K562 (cell line): ENCODE data around the gene CEP43. TPM values are rescaled to one million over a fixed set of nuclear protein-coding genes. Genes with fewer than 3 reads are reported as not detected.
A peak's percentile ranks its signal among the peaks of the same experiment; 100 is the strongest.

ENCODE experiments used
- ARID4B ChIP-seq: sonication (generic); formaldehyde crosslinking; IDR thresholded peaks from 2 replicates; pipeline ENCODE4 v1.8.0; 2022; ENCODE audit warnings: mild to moderate bottlenecking, missing genetic modification reagents
- CHD2 ChIP-seq: IDR thresholded peaks from 2 replicates; pipeline ENCODE4 v1.6.1; 2011; ENCODE audit warnings: low read depth, low read length
- E2F4 ChIP-seq: sonication (generic); formaldehyde crosslinking; IDR thresholded peaks from 2 replicates; pipeline ENCODE4 v1.8.0; 2022; ENCODE audit warnings: mild to moderate bottlenecking, low read depth, missing genetic modification reagents
- HCFC1 ChIP-seq: IDR thresholded peaks from 2 replicates; pipeline ENCODE4 v1.6.1; 2012; ENCODE audit warnings: low read depth, low read length, improper control_type of control experiment
- HNRNPL ChIP-seq: fragments of 200-400 bp; formaldehyde crosslinking; IDR thresholded peaks from 2 replicates; pipeline ENCODE4 v1.6.1; 2017; ENCODE audit warnings: low read depth, mild to moderate bottlenecking, low read length
- JUNB ChIP-seq: fragments of 450-650 bp; formaldehyde crosslinking; conservative IDR thresholded peaks from 2 replicates; pipeline ENCODE4 v1.4.0; 2020; ENCODE audit warnings: mild to moderate bottlenecking
- KDM5B ChIP-seq: fragments of 200-600 bp; sonication (generic); IDR thresholded peaks from 2 replicates; pipeline ENCODE4 v1.6.1; 2012; ENCODE audit warnings: low read depth, mild to moderate bottlenecking, moderate library complexity, low read length, control low read depth, inconsistent platforms; ENCODE audit not compliant: insufficient replicate concordance
- KLF13 ChIP-seq: fragments of 450-650 bp; IDR thresholded peaks from 2 replicates; pipeline ENCODE4 v1.6.1; 2016; ENCODE audit warnings: missing genetic modification characterization, low read depth, mild to moderate bottlenecking, missing compliant biosample characterization, moderate library complexity, borderline replicate concordance
- NFE2 ChIP-seq: IDR thresholded peaks from 2 replicates; pipeline ENCODE4 v1.6.1; 2014; ENCODE audit warnings: antibody characterized with exemption, low read depth
- NFIC ChIP-seq: fragments of 450-650 bp; IDR thresholded peaks from 2 replicates; pipeline ENCODE4 v1.6.1; 2017; ENCODE audit warnings: mild to moderate bottlenecking, inconsistent platforms
- NFIX ChIP-seq: fragments of 250-450 bp; sonication (Bioruptor Pico); IDR thresholded peaks from 2 replicates; pipeline ENCODE4 v1.4.0; 2020; ENCODE audit warnings: low read depth, mild to moderate bottlenecking, moderate library complexity
- PYGO2 ChIP-seq: fragments of 450-650 bp; IDR thresholded peaks from 2 replicates; pipeline ENCODE4 v1.6.1; 2016; ENCODE audit warnings: mild to moderate bottlenecking, missing genetic modification characterization, moderate library complexity, missing compliant biosample characterization
- SIRT6 ChIP-seq: IDR thresholded peaks from one replicate; pipeline ENCODE4 v1.6.1; 2012; ENCODE audit warnings: low read depth, mild to moderate bottlenecking, control low read depth, inconsistent platforms, low read length, moderate library complexity
- SMAD1 ChIP-seq: fragments of 150-350 bp; IDR thresholded peaks from 2 replicates; pipeline ENCODE4 v1.6.1; 2014; ENCODE audit warnings: low read length, low read depth; ENCODE audit not compliant: partially characterized antibody
- SREBF1 ChIP-seq: fragments of 150-350 bp; IDR thresholded peaks from 2 replicates; pipeline ENCODE4 v1.6.1; 2014; ENCODE audit warnings: antibody characterized with exemption, low read depth, low read length, borderline replicate concordance
- ZNF217 ChIP-seq: sonication (generic); formaldehyde crosslinking; IDR thresholded peaks from 2 replicates; pipeline ENCODE4 v1.8.0; 2022; ENCODE audit warnings: mild to moderate bottlenecking, missing genetic modification reagents
- ZNF232 ChIP-seq: sonication (generic); formaldehyde crosslinking; IDR thresholded peaks from 2 replicates; pipeline ENCODE4 v1.8.0; 2022; ENCODE audit warnings: mild to moderate bottlenecking, missing genetic modification reagents
- ZNF354B ChIP-seq: fragments of 250-450 bp; sonication (Bioruptor Pico); IDR thresholded peaks from 2 replicates; pipeline ENCODE4 v1.4.0; 2020
- ZNF764 ChIP-seq: fragments of 250-450 bp; sonication (Bioruptor Pico); IDR thresholded peaks from 2 replicates; pipeline ENCODE4 v1.4.0; 2020; ENCODE audit warnings: low read depth, mild to moderate bottlenecking, moderate library complexity
- polyA plus RNA-seq, 8 experiments: library from polyadenylated mRNA; depleted of rRNA in 4 of 8; stranded (reverse) in 5 of 8; unstranded in 3 of 8; fragments of >200 nt; fragmentation: Nextera tagmentation in 2 of 8; fragmentation: Illumina TruSeq in 1 of 8; extraction: Ambion mirVana in 2 of 8; extraction: Trizol in 1 of 8; gene quantifications; 2 replicates each; pipeline versions ENCODE4 v1.2.1 to v1.2.3, GENCODE V29; 2011 to 2014; ENCODE audit warnings: inconsistent platforms in 1 of 8, missing spikeins in 1 of 8
- total RNA-seq, 7 experiments: library from RNA; depleted of rRNA in 6 of 7; stranded (reverse); fragments of >200 nt in 6 of 7; fragmentation: Illumina TruSeq in 2 of 7; extraction: Trizol in 2 of 7; gene quantifications; 2 replicates each; pipeline versions ENCODE4 v1.2.1 to v1.2.3, GENCODE V29; 2011 to 2021; ENCODE audit warnings: low replicate concordance in 1 of 7
- TF ChIP-seq, protein P1 (sequence below): fragments of 450-650 bp; conservative IDR thresholded peaks from 2 replicates; pipeline ENCODE4 v1.6.1; 2016; ENCODE audit warnings: missing genetic modification characterization, low read depth, mild to moderate bottlenecking, missing compliant biosample characterization, moderate library complexity
- TF ChIP-seq, protein P2 (sequence below), 2 experiments: fragments of 450-650 bp; IDR thresholded peaks; 2 replicates each; pipeline ENCODE4 v1.6.1; 2016

The CEP43 gene
- total and polyA plus RNA-seq, 9 of the 15 experiments (the other 6 are each of a cell fraction or from before 2014, with no cell fraction given) = 15.2 to 55.7 (median 47.4) TPM

GRCh38 chr6:166999145-166999883 lies at the start of gene CEP43 (continued):
- peak; percentile 97 for TF ChIP-seq ARID4B (CRISPR knock-in tag)
- TF ChIP-seq HCFC1 = peak; percentile 64
- no peak for TF ChIP-seq ZNF764
- TF ChIP-seq NFIC = no peak
- no peak for TF ChIP-seq SREBF1
- TF ChIP-seq HNRNPL = peak; percentile 22; the same call in 1 of the 2 replicates
- peak; percentile 89 for TF ChIP-seq KDM5B
- TF ChIP-seq SIRT6 = no peak
- no peak for TF ChIP-seq NFE2
- no peak for TF ChIP-seq ZNF232 (CRISPR knock-in tag)
- TF ChIP-seq CHD2 = no peak
- TF ChIP-seq, protein P1, sequence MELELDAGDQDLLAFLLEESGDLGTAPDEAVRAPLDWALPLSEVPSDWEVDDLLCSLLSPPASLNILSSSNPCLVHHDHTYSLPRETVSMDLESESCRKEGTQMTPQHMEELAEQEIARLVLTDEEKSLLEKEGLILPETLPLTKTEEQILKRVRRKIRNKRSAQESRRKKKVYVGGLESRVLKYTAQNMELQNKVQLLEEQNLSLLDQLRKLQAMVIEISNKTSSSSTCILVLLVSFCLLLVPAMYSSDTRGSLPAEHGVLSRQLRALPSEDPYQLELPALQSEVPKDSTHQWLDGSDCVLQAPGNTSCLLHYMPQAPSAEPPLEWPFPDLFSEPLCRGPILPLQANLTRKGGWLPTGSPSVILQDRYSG = no peak
- TF ChIP-seq SMAD1 = peak; percentile 26
- TF ChIP-seq, protein P2, sequence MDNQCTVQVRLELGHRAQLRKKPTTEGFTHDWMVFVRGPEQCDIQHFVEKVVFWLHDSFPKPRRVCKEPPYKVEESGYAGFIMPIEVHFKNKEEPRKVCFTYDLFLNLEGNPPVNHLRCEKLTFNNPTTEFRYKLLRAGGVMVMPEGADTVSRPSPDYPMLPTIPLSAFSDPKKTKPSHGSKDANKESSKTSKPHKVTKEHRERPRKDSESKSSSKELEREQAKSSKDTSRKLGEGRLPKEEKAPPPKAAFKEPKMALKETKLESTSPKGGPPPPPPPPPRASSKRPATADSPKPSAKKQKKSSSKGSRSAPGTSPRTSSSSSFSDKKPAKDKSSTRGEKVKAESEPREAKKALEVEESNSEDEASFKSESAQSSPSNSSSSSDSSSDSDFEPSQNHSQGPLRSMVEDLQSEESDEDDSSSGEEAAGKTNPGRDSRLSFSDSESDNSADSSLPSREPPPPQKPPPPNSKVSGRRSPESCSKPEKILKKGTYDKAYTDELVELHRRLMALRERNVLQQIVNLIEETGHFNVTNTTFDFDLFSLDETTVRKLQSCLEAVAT (IDR thresholded peaks at IDR 0.05) = no peak
- TF ChIP-seq ZNF354B = no peak
- TF ChIP-seq NFIX (CRISPR knock-in tag) = no peak
- TF ChIP-seq KLF13 (tag) = no peak
- TF ChIP-seq PYGO2 (tag) = no peak
- no peak for TF ChIP-seq ZNF217
- TF ChIP-seq E2F4 (CRISPR knock-in tag) = no peak
- no peak for TF ChIP-seq JUNB (CRISPR knock-in tag)
